GM20431 (cell line): ENCODE measurements around the gene SELENON.

Experiments
- in situ Hi-C: fragments of 300-500 bp; cut with MseI, MboI; formaldehyde crosslinking; loops from one replicate; pipeline ENCODE4 v1.15.0; 2020; ENCODE audit warnings: low sequenced_read_pairs; ENCODE audit not compliant: unreplicated experiment

The SELENON gene

GRCh38 chr1:25787760-25788166, 12.2 kb upstream of the SELENON start:
- in situ Hi-C loops = no loop called here

DNA sequence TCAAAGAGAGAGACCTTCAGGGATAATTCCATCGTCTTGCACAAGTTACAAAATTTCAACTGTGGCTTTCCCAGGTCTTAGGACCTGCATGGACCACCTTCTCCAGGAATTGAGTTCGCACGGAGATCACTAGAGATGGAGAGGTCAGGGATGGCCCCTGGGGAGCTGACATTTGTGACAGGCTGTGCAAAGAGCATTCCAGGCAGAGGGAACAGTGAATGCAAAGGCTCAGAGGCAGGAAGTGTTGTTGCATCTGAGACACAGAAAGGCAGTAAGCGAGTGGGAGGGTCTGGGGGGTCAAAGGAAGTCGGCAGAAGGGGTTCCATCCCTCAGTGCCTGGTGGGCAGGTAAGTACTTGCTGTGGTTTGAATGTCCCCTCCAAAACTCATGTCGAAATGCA, 9.5 kb upstream of the SELENON start:
- in situ Hi-C loops = loop anchor here (10.0 kb wide), 1 partner anchor 176 kb away; the partner anchor contains the start of gene MAN1C1

DNA sequence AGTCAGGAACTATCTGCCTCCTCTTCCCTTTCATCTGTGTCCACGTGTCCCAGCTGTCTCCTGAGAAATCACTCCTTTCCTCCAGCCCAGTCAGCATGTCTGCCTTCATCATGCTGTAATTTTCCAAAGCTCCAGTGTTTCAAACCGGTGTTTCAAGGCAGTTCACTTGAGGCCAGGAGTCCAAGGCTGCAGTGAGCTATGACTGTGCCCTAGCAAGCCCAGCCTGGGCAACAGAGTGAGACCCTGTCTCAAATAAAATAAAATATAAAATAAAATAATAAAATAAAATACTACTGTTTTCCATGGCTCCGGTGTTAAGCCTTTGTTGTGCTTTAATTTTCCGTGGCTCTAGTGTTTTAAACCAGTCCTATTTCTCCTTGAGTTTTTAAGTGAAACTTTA, 7.9 kb upstream of the SELENON start:
- in situ Hi-C loops = loop anchor here (10.0 kb wide), 1 partner anchor 177 kb away; the partner anchor contains the start of gene MAN1C1

- in situ Hi-C loops = loop anchor here (10.0 kb wide), 1 partner anchor 179 kb away; the partner anchor contains the start of gene MAN1C1
Measured at GRCh38 chr1:25793585-25794170, 6.3 kb upstream of the SELENON start.

DNA sequence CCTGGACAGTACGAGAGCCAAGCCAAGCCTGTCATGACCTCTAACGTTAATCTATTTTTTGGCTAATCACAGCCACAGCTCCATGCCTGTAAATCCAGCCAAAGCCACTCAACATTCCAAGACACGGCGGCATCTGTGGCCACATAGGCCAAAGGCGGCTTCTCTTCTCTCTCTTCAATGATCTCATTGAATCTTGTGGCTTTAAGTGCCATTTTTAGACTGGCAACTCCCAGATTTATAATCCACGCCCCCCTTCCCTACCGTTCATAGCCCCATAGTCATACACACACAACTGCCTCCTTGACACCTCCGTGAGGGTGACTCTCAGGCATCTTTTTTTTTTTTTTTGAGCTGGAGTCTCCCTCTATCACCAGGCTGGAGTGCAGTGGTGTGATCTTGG, 5.7 kb upstream of the SELENON start:
- in situ Hi-C loops = loop anchor here (10.0 kb wide), 1 partner anchor 180 kb away; the partner anchor contains the start of gene MAN1C1

DNA sequence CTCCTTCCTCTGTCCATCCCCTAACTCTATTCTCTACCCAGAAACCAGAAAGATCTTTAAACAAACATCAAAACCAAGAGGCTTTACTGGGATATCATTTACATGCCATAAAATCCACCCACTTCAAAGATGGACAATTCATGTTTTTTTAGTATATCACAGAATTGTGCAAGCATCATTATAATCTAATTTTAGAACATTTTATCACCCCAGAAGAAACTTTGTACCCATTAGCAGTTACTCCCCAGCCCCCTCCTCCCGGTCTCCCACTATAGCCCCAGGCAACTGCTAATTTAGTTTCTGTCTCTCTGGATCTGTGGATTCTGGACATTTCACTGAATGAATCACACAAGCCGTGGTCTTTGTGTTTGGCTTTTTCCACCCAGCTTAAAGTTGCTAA, 4.8 kb upstream of the SELENON start:
- in situ Hi-C loops = loop anchor here (10.0 kb wide), 1 partner anchor 180 kb away; the partner anchor contains the start of gene MAN1C1

- in situ Hi-C loops = loop anchor here (10.0 kb wide), 1 partner anchor 181 kb away; the partner anchor contains the start of gene MAN1C1
Measured at GRCh38 chr1:25795946-25796810, 3.8 kb upstream of the SELENON start.

- in situ Hi-C loops = loop anchor here (10.0 kb wide), 1 partner anchor 182 kb away; the partner anchor contains the start of gene MAN1C1
Measured at GRCh38 chr1:25796811-25797458, 3.1 kb upstream of the SELENON start.

DNA sequence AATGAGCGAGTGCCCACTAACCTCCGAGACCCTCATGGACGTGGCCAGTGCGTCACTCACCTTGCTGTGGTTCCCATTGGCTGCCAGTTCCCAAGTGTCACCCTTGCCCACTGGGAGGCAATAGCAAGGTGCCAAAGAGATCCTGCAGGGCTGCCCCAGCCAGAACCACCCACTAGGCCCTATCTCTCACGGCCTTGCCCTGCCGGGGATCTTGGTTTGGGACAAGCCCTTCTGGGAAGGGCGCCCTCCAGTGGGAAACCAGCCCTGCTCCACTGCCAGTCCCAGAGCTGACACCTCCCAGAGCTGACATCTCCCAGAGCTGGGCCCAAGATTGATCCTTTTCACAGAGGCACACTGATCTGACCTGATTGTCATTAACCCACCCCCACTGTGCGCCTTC, 2.1 kb upstream of the SELENON start:
- in situ Hi-C loops = loop anchor here (10.0 kb wide), 1 partner anchor 183 kb away; the partner anchor contains the start of gene MAN1C1

DNA sequence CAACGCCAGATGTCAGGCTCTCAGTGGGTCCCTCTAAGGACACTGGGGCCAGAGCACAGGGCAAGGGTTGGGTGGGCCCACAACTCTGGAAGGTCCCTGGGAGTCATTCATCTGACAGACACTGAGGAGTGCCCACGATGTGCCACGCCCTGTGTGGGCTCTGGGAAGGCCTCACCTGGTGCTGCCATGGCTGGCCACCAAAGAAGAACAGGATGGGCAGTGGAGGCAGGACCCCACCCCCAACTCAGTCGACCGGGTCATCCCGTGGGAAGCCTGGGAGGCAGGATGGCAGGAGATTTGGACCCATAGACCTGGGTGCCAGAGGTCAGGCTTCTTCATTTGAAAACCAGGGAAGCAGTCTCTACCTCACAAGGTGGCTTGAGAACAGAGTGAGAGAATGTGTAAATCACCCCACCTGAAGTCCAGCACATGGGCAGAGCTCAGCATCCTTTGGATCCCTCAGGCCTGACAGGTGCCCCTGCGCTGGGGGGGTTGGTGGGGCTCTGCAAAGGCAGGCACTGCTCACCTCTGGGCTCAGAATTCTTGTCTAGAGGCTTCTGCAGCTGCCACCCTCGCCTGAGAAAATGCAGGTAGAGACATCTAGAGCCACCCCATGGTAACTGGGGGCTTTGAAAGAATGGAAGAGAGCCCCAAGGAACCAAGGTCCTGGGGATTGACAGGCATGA, 1.2 kb upstream of the SELENON start:
- in situ Hi-C loops = loop anchor here (10.0 kb wide), 1 partner anchor 184 kb away; the partner anchor contains the start of gene MAN1C1

DNA sequence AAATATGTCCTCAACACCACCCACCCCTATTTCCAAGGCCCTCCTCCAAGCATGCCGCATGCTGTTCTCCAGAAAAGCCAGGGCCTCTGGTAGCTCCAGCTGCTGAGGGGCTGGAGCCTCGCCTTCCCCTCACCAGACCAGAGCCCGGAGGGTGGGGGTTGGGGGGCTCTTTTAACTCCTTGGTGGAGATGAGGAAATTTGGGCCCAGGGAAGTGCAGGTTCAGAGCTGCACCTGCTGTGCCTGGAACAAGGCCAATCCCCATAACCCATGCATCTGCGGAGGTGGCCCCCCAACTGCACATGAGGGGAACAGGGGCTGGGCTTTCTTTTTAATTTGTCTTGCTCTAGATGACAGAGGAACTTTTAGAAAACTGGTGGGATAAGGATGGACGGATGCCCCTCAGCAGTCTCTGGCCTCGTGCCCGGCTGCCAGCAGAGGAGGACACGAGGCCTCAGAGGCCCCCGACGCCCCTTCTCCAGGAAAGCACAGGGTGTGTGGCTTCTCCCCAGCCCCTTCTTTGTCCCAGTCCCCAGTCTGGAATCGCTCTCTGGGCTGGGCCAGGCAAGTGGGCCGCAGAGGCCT, 550 bp upstream of the SELENON start:
- in situ Hi-C loops = loop anchor here (10.0 kb wide), 1 partner anchor 185 kb away; the partner anchor contains the start of gene MAN1C1

DNA sequence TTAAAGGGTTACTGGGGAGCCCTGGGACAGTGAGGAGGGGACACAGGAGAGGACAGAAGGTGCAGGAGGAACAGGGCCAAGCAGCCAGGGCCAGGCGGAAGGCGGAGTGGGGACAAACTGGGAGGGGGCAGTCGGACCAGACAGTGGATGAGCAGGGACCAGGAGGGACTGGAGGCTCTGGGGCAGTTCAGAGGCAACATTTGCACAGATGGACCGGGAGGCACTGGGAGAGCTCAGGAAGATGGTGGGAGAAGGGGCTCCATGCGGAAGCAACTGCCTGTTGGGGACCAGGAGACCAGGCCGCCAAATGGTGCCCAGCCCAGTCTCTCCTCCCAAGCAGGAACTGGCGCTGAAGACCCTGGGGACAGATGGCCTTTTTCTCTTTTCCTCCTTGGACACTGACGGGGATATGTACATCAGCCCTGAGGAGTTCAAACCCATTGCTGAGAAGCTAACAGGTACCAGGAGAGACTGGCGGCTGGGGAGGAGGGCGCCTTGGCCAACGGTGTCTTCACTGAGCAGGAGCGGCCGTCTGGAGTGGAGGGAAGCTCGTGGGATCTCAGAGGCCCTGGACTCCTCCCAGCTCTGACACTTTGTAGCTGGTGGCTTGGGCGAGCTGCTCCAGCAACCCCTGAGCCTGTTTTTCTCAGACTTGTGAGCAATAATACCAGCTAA, 847 bp downstream of the SELENON start:
- in situ Hi-C loops = no loop called here

- in situ Hi-C loops = no loop called here
Measured at GRCh38 chr1:25802915-25803314, 2.9 kb downstream of the SELENON start.

DNA sequence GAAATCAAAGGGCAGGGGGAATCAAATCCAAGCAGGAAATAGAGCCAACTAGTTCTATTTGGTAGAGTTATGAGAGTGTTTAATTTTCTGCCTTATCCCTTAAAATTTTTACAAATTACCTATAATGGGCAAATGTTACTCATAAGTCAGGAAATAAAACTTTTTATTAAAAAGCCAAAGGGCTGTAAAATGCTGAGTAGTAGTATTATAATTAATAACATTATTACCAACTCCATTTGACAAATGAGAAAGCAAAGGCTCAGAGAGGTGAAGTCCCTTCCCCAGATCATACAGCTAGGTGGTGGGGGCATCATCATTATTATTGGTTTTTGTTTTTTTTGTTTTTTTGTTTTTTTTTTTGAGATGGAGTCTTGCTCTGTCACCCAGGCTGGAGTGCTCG, 3.4 kb downstream of the SELENON start:
- in situ Hi-C loops = no loop called here

DNA sequence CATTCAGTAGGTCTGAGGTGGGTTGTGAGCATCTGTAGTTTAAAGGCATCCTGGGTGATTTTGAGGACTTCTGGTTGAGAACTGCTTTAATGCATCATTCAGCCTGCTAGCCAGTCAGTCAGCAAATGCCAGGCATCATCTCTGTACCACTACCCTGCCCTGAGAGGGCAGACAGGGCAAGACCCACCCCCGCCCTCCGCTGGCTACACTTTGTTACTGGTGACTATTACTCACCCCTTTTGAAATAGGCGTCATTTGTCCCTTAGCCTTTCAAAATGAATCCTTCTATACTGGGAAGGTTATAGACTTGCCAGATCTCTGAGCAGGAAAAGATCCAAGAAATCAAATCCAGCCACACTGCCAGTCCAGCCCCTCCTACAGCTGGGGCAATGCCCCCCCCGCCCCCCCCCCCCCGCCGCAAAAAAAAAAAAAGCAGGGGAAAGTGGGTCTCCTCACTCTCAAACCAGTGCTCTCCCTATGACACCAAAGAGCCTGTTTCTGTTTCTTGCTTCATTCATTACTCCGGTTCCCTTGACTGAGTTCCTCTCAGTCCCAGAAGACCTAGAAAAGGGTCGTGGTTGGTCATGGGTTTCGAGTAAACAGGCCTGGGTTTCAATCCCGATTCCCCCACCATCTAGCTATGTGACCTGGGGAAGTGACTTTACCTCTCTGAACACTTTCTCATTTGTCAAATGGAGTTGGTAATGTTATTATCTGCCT, 4.4 kb downstream of the SELENON start:
- in situ Hi-C loops = no loop called here

GRCh38 chr1:25804964-25805862, 5.2 kb downstream of the SELENON start:
- in situ Hi-C loops = no loop called here

- in situ Hi-C loops = no loop called here
Measured at GRCh38 chr1:25805863-25806225, 5.9 kb downstream of the SELENON start.
